ENCODE results near the gene SLC8B1.

Gene SLC8B1

GRCh38 chr12:113291586-113291985 is 43.3 kb downstream of the SLC8B1 start:
- DNase-seq (ENCODE audit: low spot score): no peak
- TF ChIP-seq CTCF (IDR thresholded peaks at IDR 0.05; ENCODE audit: extremely low read depth, missing control alignments): no peak

GRCh38 chr12:113290506-113290905 is 44.4 kb downstream of the SLC8B1 start:
- no peak for TF ChIP-seq CTCF (IDR thresholded peaks at IDR 0.05; ENCODE audit: extremely low read depth, missing control alignments)
- no peak for DNase-seq (ENCODE audit: low spot score)

GRCh38 chr12:113289361-113289760 is 45.5 kb downstream of the SLC8B1 start:
- no peak for DNase-seq (ENCODE audit: low spot score)
- TF ChIP-seq CTCF (IDR thresholded peaks at IDR 0.05; ENCODE audit: extremely low read depth, missing control alignments): no peak

- no peak for TF ChIP-seq CTCF (IDR thresholded peaks at IDR 0.05; ENCODE audit: extremely low read depth, missing control alignments)
- no peak for DNase-seq (ENCODE audit: low spot score)
Observed at GRCh38 chr12:113287899-113288282, 47.0 kb downstream of the SLC8B1 start.

- no peak for TF ChIP-seq CTCF (IDR thresholded peaks at IDR 0.05; ENCODE audit: extremely low read depth, missing control alignments)
- DNase-seq (ENCODE audit: low spot score): no peak
Observed at GRCh38 chr12:113287146-113287898, 47.6 kb downstream of the SLC8B1 start.

GRCh38 chr12:113286712-113287111 is 48.2 kb downstream of the SLC8B1 start:
- DNase-seq (ENCODE audit: low spot score): no peak
- no peak for TF ChIP-seq CTCF (IDR thresholded peaks at IDR 0.05; ENCODE audit: extremely low read depth, missing control alignments)

- no peak for DNase-seq (ENCODE audit: low spot score)
- TF ChIP-seq CTCF (IDR thresholded peaks at IDR 0.05; ENCODE audit: extremely low read depth, missing control alignments): no peak
Observed at GRCh38 chr12:113285679-113286610, 49.0 kb downstream of the SLC8B1 start.

Measured in GM20000 (cell line).